Measurements from ENCODE around the gene METTL22.

DNA sequence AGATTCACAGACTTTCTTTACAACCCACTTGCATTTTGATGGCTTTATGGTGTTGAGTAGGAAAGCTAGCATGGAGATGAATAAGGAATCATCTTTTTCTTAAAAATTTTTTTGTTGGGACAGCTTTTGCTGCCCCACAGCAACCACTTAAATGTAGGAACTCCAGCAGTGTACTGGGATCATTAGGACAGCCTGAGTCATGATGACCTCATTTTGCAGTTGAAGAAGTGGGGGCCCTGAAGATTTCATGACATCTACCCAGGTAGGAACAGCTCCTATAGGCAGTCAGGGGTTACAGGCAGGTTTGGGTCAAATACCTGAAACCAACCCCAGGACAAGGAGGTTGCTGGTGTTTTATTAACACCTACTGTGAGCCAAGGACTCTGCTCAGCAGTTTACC, 2.1 kb downstream of the METTL22 start:
- TF ChIP-seq, protein P1, sequence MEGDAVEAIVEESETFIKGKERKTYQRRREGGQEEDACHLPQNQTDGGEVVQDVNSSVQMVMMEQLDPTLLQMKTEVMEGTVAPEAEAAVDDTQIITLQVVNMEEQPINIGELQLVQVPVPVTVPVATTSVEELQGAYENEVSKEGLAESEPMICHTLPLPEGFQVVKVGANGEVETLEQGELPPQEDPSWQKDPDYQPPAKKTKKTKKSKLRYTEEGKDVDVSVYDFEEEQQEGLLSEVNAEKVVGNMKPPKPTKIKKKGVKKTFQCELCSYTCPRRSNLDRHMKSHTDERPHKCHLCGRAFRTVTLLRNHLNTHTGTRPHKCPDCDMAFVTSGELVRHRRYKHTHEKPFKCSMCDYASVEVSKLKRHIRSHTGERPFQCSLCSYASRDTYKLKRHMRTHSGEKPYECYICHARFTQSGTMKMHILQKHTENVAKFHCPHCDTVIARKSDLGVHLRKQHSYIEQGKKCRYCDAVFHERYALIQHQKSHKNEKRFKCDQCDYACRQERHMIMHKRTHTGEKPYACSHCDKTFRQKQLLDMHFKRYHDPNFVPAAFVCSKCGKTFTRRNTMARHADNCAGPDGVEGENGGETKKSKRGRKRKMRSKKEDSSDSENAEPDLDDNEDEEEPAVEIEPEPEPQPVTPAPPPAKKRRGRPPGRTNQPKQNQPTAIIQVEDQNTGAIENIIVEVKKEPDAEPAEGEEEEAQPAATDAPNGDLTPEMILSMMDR (IDR thresholded peaks at IDR 0.05) = no peak
- TF ChIP-seq POLR2A (IDR thresholded peaks at IDR 0.05) = no peak

All from adrenal gland (tissue), 5 donors.